Lung (tissue), 12 donors: ENCODE data around the gene MOSPD3. TPM values are rescaled to one million over a fixed set of nuclear protein-coding genes. Genes with fewer than 3 reads are reported as not detected.

Experiments used
- ATAC-seq: fragments of 200-7000 bp; cut with Tn5 transposase; one replicate; pipeline ENCODE4 v1.9.1; 2020; ENCODE audit warnings: moderate number of reproducible peaks; ENCODE audit not compliant: insufficient read depth, low FRiP score
- DNase-seq, 3 donors: peaks; one replicate each; pipeline ENCODE4 v3.0.0-alpha.2; 2013 to 2017
- H3K27ac ChIP-seq, 2 donors: one replicate each; pipeline ENCODE4 v1.5.1; 2013; ENCODE audit warnings: mild to moderate bottlenecking in 2 of 2, moderate library complexity in 2 of 2, control low read depth in 1 of 2, inconsistent platforms in 1 of 2, low read depth in 1 of 2, low read length in 1 of 2
- H3K27me3 ChIP-seq, 3 donors: one replicate each; pipeline ENCODE4 v1.5.1; 2013; ENCODE audit warnings: low read length in 2 of 3; ENCODE audit not compliant: control insufficient read depth in 3 of 3, insufficient read depth in 3 of 3
- H3K36me3 ChIP-seq, 4 donors: one replicate each; pipeline ENCODE4 v1.5.1; 2013; ENCODE audit warnings: low read length in 4 of 4, mild to moderate bottlenecking in 1 of 4, moderate library complexity in 1 of 4; ENCODE audit not compliant: control insufficient read depth in 4 of 4, insufficient read depth in 4 of 4
- H3K4me1 ChIP-seq, 5 donors: one replicate each; pipeline ENCODE4 v1.5.1; 2013; ENCODE audit warnings: low read length in 5 of 5, mild to moderate bottlenecking in 2 of 5, moderate library complexity in 1 of 5; ENCODE audit not compliant: control insufficient read depth in 5 of 5, insufficient read depth in 5 of 5
- H3K4me3 ChIP-seq: one replicate; pipeline ENCODE4 v1.5.1; 2013; ENCODE audit warnings: mild to moderate bottlenecking, control low read depth, moderate library complexity
- H3K9ac ChIP-seq, 2 donors: one replicate each; pipeline ENCODE4 v1.5.1; 2013; ENCODE audit warnings: low read length in 2 of 2, control low read depth in 1 of 2; ENCODE audit not compliant: insufficient read depth in 1 of 2
- H3K9me3 ChIP-seq, 4 donors: one replicate each; pipeline ENCODE4 v1.5.1; 2013; ENCODE audit warnings: low read length in 3 of 4, mild to moderate bottlenecking in 1 of 4, moderate library complexity in 1 of 4; ENCODE audit not compliant: control insufficient read depth in 4 of 4, insufficient read depth in 3 of 4
- CTCF ChIP-seq: IDR thresholded peaks from 2 replicates; pipeline ENCODE4 v1.5.1; 2012; ENCODE audit warnings: mild to moderate bottlenecking; ENCODE audit errors: control extremely low read depth, extremely low read depth
- WGBS, 2 donors: extraction: QIAGEN DNeasy Blood & Tissue Kit; methylation state at CpG; one replicate each; pipeline ENCODE4 v1.1.7; 2013; 5-methylcytosine and 5-hydroxymethylcytosine counted together
- polyA plus RNA-seq, 2 donors: library from polyadenylated mRNA; stranded (reverse); fragments of 200-250 nt; gene quantifications; one replicate each; pipeline ENCODE4 v1.2.1, GENCODE V29; 2013
- total RNA-seq, 2 donors: library from RNA; depleted of rRNA in 1 of 2; stranded (reverse); fragments of >200 nt in 1 of 2; gene quantifications; one replicate each; pipeline ENCODE4 v1.2.1, GENCODE V29; 2014 to 2021
- donor health status: control.
- donor health status: control.
- donor health status: Bipolar disorder and iron deficiency.
- donor health status: healthy.
- donor health status: DM: yes; HTN: yes; CAD: no.

MOSPD3 gene
- total and polyA plus RNA-seq, 4 donors, result 13.2 to 26.9 (median 17.1) TPM

- no peak overlapping the region for H3K4me3 ChIP-seq
- H3K27ac ChIP-seq, result no peak overlapping the region
- no peak for TF ChIP-seq CTCF
- no peaks in the 10 kb centered on the region for H3K36me3 ChIP-seq
- ATAC-seq, result no peak
- WGBS, 2 donors, result 91 to 97% methylated on average over 4 of the region's 4 CpGs
- DNase-seq, result no peak
- H3K9ac ChIP-seq, result no peak overlapping the region
- peaks cover 0 to 14% (median 10%) of the 10 kb centered on the region in 3 donors for H3K27me3 ChIP-seq
- H3K4me1 ChIP-seq, result peaks cover 0 to 6% (median 0%) of the 10 kb centered on the region in 5 donors
- no peaks in the 10 kb centered on the region for H3K9me3 ChIP-seq
Observed at GRCh38 chr7:100630066-100630465, 17.7 kb downstream of the MOSPD3 start.

DNA sequence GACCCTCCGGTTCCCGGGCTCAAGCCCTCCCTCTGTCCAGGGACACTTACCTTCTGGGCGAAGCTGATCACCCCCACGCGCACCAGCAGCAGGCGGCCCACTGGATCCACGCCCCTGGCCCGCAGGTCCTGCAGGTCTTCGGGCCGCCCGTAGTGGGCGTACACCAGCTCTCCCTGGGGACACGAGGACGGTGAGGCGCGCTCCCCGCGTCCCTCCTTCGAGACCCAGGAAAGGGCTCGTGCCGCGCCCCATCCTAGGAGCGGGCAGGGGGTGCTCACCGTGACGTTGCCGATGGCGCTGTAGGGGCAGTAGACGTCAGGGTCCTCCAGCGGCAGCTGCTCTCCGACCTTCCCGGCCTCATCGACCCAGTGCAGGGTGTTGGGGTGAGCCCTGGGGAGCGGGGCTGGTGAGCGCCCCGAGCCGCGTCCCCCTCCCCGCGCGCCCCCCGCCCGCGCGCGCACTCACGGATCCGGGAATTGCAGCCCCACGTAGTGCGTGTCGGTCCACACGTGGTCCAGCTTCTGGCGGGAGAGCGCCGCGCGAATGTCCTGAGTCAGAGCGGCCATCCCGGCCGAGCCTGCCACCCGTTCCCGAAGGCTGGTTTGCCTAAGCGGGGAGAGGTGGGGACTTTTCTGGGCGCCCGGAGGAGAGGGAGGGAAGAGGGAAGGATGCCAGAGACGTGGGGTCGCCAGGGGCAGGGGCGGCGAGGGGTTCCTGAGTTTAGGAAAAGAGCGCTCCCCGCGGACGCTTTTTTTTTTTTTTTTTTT, 20.8 kb downstream of the MOSPD3 start:
- Histone ChIP-seq H3K27me3 (peaks cover 0 to 14% (median 10%) of the 10 kb centered on the region in 3 donors), H3K9ac (no peak overlapping the region), H3K36me3 (no peaks in the 10 kb centered on the region), H3K4me1 (peaks cover 0 to 6% (median 0%) of the 10 kb centered on the region in 5 donors), H3K9me3 (no peaks in the 10 kb centered on the region), H3K27ac (no peak overlapping the region), H3K4me3 (no peak overlapping the region)
- peak; percentile 54 to 63 (median 59) for DNase-seq
- TF ChIP-seq CTCF, result no peak
- 1 to 3% methylated on average over 60 to 72 of the region's 72 CpGs for WGBS, 2 donors
- ATAC-seq, result peak; percentile 63

DNA sequence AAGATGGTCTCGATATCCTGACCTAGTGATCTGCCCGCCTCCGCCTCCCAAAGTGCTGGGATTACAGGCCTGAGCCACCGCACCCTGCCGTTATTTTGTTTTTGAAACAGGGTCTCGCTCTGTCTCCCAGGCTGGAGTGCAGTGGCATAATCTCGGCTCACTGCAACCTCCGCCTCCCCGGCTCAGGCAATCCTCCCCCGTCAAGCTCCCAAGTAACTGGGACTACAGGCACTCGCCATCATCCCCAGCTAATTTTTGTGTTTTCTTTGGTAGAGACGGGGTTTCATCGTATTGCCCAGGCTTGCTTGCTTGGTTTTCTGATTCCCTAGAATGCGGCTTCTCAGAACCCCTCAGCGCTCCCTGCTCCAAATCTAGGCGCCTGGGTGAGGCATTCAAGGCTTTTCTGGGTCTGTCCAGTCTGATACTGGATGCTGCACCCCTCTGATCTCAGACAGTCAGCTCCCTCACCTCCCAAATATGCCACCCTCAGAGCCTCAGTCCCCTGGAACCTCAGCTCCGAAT, 27.7 kb downstream of the MOSPD3 start:
- H3K36me3 ChIP-seq, result no peaks in the 10 kb centered on the region
- 84 to 91% methylated on average over 17 of the region's 17 CpGs for WGBS, 2 donors

More for the DNA sequence above, 27.7 kb downstream of the MOSPD3 start:
- Histone ChIP-seq H3K4me3 (no peak overlapping the region), H3K27ac (no peak overlapping the region), H3K9me3 (no peaks in the 10 kb centered on the region), H3K9ac (no peak overlapping the region), H3K27me3 (peaks cover 0 to 6% (median 0%) of the 10 kb centered on the region in 3 donors), H3K4me1 (peaks cover 0 to 6% (median 0%) of the 10 kb centered on the region in 5 donors)
- no peak for DNase-seq
- no peak for TF ChIP-seq CTCF
- no peak for ATAC-seq
